Astrocyte (in vitro differentiated cells and primary cell): ENCODE measurements around the gene C1orf198. TPM values are rescaled to one million over a fixed set of nuclear protein-coding genes. Genes with fewer than 3 reads are reported as not detected.

Experiments used
- DNase-seq: peaks from one replicate; pipeline ENCODE4 v3.0.0-alpha.2; 2010; ENCODE audit warnings: low read depth
- FAIRE-seq: peaks from 2 replicates; lab custom pipeline; 2011; peaks lifted over from hg19 to GRCh38; lab: Jason Lieb, UNC
- H2AFZ ChIP-seq: 2 replicates; pipeline ENCODE4 v1.6.0; 2012; ENCODE audit warnings: low read depth, low read length, inconsistent platforms
- H3K27ac ChIP-seq: 2 replicates; pipeline ENCODE4 v1.5.1; 2011; ENCODE audit warnings: low read depth, low read length, inconsistent platforms
- H3K27me3 ChIP-seq: 2 replicates; pipeline ENCODE4 v1.6.0; 2011; ENCODE audit warnings: low read length, inconsistent platforms; ENCODE audit not compliant: insufficient read depth
- H3K36me3 ChIP-seq: 2 replicates; pipeline ENCODE4 v1.5.1; 2011; ENCODE audit warnings: low read length, inconsistent platforms; ENCODE audit not compliant: insufficient read depth
- H3K4me1 ChIP-seq: 2 replicates; pipeline ENCODE4 v1.5.1; 2011; ENCODE audit warnings: low read length, inconsistent platforms; ENCODE audit not compliant: insufficient read depth
- H3K4me2 ChIP-seq: 2 replicates; pipeline ENCODE4 v1.6.0; 2012; ENCODE audit warnings: low read length, inconsistent platforms
- H3K4me3 ChIP-seq: 2 replicates; pipeline ENCODE4 v1.5.1; 2011; ENCODE audit warnings: low read depth, mild to moderate bottlenecking, low read length, inconsistent platforms; ENCODE audit not compliant: insufficient read depth
- H3K79me2 ChIP-seq: 2 replicates; pipeline ENCODE4 v1.6.0; 2012; ENCODE audit warnings: mild to moderate bottlenecking, low read length, inconsistent platforms; ENCODE audit not compliant: insufficient read depth
- H3K9ac ChIP-seq: 2 replicates; pipeline ENCODE4 v1.6.0; 2012; ENCODE audit warnings: mild to moderate bottlenecking, low read length, inconsistent platforms
- H3K9me3 ChIP-seq: 2 replicates; pipeline ENCODE4 v1.5.1; 2012; ENCODE audit warnings: low read depth, mild to moderate bottlenecking, low read length, inconsistent platforms; ENCODE audit not compliant: insufficient read depth
- H4K20me1 ChIP-seq: 2 replicates; pipeline ENCODE4 v1.6.0; 2012; ENCODE audit warnings: low read length, inconsistent platforms; ENCODE audit not compliant: insufficient read depth
- H3K27ac Mint-ChIP-seq: one replicate; pipeline ENCODE4 v1.8.0; 2021; ENCODE audit warnings: mild to moderate bottlenecking, mixed read lengths; ENCODE audit not compliant: unreplicated experiment
- H3K27me3 Mint-ChIP-seq: one replicate; pipeline ENCODE4 v1.8.0; 2021; ENCODE audit warnings: low read depth, mixed read lengths; ENCODE audit not compliant: unreplicated experiment
- H3K36me3 Mint-ChIP-seq: one replicate; pipeline ENCODE4 v1.8.0; 2021; ENCODE audit warnings: low read depth, mixed read lengths; ENCODE audit not compliant: unreplicated experiment
- H3K4me1 Mint-ChIP-seq: one replicate; pipeline ENCODE4 v1.8.0; 2021; ENCODE audit warnings: low read depth, mixed read lengths; ENCODE audit not compliant: unreplicated experiment
- H3K4me3 Mint-ChIP-seq: one replicate; pipeline ENCODE4 v1.8.0; 2021; ENCODE audit warnings: mild to moderate bottlenecking, moderate library complexity, mixed read lengths; ENCODE audit not compliant: unreplicated experiment
- H3K9me3 Mint-ChIP-seq: one replicate; pipeline ENCODE4 v1.8.0; 2021; ENCODE audit warnings: mild to moderate bottlenecking, mixed read lengths; ENCODE audit not compliant: unreplicated experiment
- EZH2 ChIP-seq: IDR thresholded peaks from 2 replicates; pipeline ENCODE4 v1.6.1; 2012; ENCODE audit warnings: mild to moderate bottlenecking, low read length, inconsistent platforms; ENCODE audit not compliant: insufficient read depth
- total RNA-seq: library from RNA; stranded (reverse); gene quantifications from 2 replicates; pipeline ENCODE4 v1.2.1, GENCODE V29; 2021
- TF ChIP-seq, protein P1 (sequence below): IDR thresholded peaks from 2 replicates; pipeline ENCODE4 v1.5.1; 2011; ENCODE audit warnings: low read depth, mild to moderate bottlenecking, inconsistent platforms, low read length, moderate library complexity; ENCODE audit not compliant: insufficient read depth

C1orf198 gene
- total RNA-seq, 1 donor from 2014 or later, result 102 TPM

DNA sequence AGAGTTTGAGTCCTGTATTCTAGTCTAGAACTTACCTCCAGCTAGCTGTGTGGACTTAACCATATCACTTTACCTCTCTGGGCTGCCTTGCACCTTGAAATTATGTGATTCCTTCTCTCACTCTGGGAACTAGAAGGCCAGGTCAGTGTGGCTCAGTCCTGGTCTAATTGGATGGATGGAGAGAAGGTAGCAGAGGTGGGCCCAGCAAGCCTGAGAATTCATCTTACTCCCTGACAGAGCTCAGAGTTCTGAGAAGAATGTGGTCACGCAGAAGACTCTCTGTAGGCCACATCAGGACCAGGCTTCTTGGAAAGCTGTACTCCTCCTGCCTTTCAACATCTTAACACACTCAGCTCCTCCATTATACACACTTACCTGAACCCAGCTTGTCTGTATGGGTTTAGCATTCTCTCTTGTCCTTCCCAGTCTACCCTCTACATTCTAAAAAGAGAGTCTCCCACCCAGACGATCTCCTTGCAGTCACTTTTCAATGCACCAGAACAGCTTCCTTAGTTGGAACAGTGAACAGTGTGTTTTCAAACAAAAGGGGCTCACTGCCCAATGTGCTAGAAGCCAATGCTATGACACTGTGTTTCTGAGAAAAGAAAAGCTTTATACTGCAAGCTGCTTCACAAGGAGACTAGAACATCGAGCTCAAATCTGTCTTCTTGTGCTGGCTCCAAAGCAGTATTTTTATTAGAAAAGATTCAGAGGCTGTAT is 60.6 kb downstream of the C1orf198 start:
- Mint-ChIP-seq H3K4me1 (peaks cover 4% of the 10 kb centered on the region), H3K4me3 (no peak overlapping the region), H3K27me3 (no peaks in the 10 kb centered on the region), H3K27ac (no peak overlapping the region), H3K36me3 (peaks cover 3% of the 10 kb centered on the region), H3K9me3 (peaks cover 7% of the 10 kb centered on the region)
- Histone ChIP-seq H3K4me2 (no peak overlapping the region), H3K36me3 (no peaks in the 10 kb centered on the region), H3K4me1 (no peaks in the 10 kb centered on the region), H3K9me3 (no peaks in the 10 kb centered on the region), H3K4me3 (no peak overlapping the region), H3K9ac (no peak overlapping the region), H4K20me1 (no peaks in the 10 kb centered on the region), H3K27ac (no peak overlapping the region), H3K79me2 (no peaks in the 10 kb centered on the region), H3K27me3 (peaks cover 2% of the 10 kb centered on the region), H2AFZ (no peak overlapping the region)
- DNase-seq (no peak), FAIRE-seq (no peak)
- TF ChIP-seq, protein P1, sequence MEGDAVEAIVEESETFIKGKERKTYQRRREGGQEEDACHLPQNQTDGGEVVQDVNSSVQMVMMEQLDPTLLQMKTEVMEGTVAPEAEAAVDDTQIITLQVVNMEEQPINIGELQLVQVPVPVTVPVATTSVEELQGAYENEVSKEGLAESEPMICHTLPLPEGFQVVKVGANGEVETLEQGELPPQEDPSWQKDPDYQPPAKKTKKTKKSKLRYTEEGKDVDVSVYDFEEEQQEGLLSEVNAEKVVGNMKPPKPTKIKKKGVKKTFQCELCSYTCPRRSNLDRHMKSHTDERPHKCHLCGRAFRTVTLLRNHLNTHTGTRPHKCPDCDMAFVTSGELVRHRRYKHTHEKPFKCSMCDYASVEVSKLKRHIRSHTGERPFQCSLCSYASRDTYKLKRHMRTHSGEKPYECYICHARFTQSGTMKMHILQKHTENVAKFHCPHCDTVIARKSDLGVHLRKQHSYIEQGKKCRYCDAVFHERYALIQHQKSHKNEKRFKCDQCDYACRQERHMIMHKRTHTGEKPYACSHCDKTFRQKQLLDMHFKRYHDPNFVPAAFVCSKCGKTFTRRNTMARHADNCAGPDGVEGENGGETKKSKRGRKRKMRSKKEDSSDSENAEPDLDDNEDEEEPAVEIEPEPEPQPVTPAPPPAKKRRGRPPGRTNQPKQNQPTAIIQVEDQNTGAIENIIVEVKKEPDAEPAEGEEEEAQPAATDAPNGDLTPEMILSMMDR, result no peak
- TF ChIP-seq EZH2, result no peak

DNA sequence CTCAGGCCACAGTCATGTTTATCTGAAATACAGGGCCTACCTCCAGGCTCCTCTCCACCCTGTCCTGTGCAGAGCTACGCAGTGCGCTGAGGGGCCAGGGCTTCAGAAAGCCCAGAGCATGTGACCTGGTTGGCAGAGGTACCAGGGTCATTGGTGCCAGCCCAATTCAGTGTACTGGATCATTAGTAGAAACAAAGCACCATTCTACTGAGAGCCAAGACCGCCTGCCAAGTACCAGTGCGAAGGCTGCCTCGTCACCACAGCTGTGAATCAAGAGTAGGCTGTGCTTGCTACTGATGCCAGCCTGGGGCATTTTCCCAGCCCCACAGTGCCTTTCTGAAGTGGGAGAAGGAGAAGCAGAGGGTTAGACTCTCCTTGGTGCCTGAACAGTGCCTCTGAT is 61.3 kb downstream of the C1orf198 start:
- Histone ChIP-seq H3K9me3 (no peaks in the 10 kb centered on the region), H3K79me2 (no peaks in the 10 kb centered on the region), H3K9ac (no peak overlapping the region), H3K4me3 (no peak overlapping the region), H3K27me3 (peaks cover 2% of the 10 kb centered on the region), H3K36me3 (no peaks in the 10 kb centered on the region), H3K27ac (no peak overlapping the region), H3K4me1 (no peaks in the 10 kb centered on the region), H4K20me1 (no peaks in the 10 kb centered on the region), H3K4me2 (no peak overlapping the region), H2AFZ (no peak overlapping the region)
- TF ChIP-seq EZH2, result no peak
- TF ChIP-seq, protein P1, result no peak
- peaks cover 3% of the 10 kb centered on the region for H3K36me3 Mint-ChIP-seq
- no peak for DNase-seq
- no peak overlapping the region for H3K4me3 Mint-ChIP-seq
- H3K9me3 Mint-ChIP-seq, result peaks cover 7% of the 10 kb centered on the region
- H3K27ac Mint-ChIP-seq, result no peak overlapping the region
- FAIRE-seq, result no peak
- peaks cover 4% of the 10 kb centered on the region for H3K4me1 Mint-ChIP-seq
- peaks cover 2% of the 10 kb centered on the region for H3K27me3 Mint-ChIP-seq

DNA sequence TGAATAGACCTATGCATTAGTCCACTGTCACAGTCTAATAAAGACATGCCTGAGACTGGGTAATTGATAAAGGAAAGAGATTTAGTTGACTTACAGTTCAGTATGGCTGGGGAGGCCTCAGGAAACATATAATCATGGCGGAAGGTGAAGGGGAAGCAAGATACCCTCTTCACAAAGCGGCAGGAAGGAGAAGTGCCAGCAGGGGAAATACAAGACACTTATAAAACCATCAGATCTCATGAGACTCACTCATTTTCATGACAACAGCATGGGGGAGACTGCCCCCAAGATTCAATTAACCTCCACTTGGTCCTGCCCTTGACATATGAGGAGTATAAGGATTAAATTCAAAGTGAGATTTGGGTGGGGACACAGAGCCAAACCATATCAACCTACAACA is 61.8 kb downstream of the C1orf198 start:
- Histone ChIP-seq H3K27ac (no peak overlapping the region), H3K36me3 (no peaks in the 10 kb centered on the region), H2AFZ (no peak overlapping the region), H3K4me1 (no peaks in the 10 kb centered on the region), H4K20me1 (no peaks in the 10 kb centered on the region), H3K27me3 (peaks cover 2% of the 10 kb centered on the region), H3K9ac (no peak overlapping the region), H3K4me3 (no peak overlapping the region), H3K9me3 (no peaks in the 10 kb centered on the region), H3K4me2 (no peak overlapping the region), H3K79me2 (no peaks in the 10 kb centered on the region)
- Mint-ChIP-seq H3K27ac (no peak overlapping the region), H3K27me3 (peaks cover 2% of the 10 kb centered on the region), H3K4me1 (peaks cover 4% of the 10 kb centered on the region), H3K36me3 (peaks cover 3% of the 10 kb centered on the region), H3K9me3 (peaks cover 6% of the 10 kb centered on the region), H3K4me3 (no peak overlapping the region)
- DNase-seq (no peak), FAIRE-seq (no peak)
- TF ChIP-seq, protein P1, result no peak
- TF ChIP-seq EZH2, result no peak
